ENCODE results near the gene SLC44A4. TPM values are rescaled to one million over a fixed set of nuclear protein-coding genes. Genes with fewer than 3 reads are reported as not detected.
A peak's percentile ranks its signal among the peaks of the same experiment; 100 is the strongest.

SLC44A4 gene
- total RNA-seq, 2 donors from 2014 or later = 7.3 to 19.2 TPM

GRCh38 chr6:31834367-31835250 lies 44.2 kb downstream of the SLC44A4 start:
- H3K36me3 ChIP-seq (replicated peaks in 1 of 2; ENCODE audit: insufficient read depth in 1 of 2, low read depth in 2 of 2) = peaks cover 5 to 10% of the 10 kb centered on the region in 2 donors
- TF ChIP-seq CTCF (IDR thresholded peaks at IDR 0.05) (peak in 2 of 7 experiments; percentile 4 to 11), POLR2A (IDR thresholded peaks at IDR 0.05) (peak; percentile 14 to 89 (median 87))
- H3K4me3 ChIP-seq = peak overlapping the region; percentile 90 to 97
- ATAC-seq (peak; percentile 89), DNase-seq (peak; percentile 84 to 92 (median 88))
- H3K4me1 ChIP-seq = peaks cover 61% of the 10 kb centered on the region
- intact Hi-C loops (cut with DNase I) = no loop called here
- no peaks in the 10 kb centered on the region for H3K27me3 ChIP-seq
- 0% methylated on average over 36 to 59 of the region's 59 CpGs for WGBS, 2 donors
- peak overlapping the region; percentile 80 to 95 (median 89) for H3K27ac ChIP-seq
- no peaks in the 10 kb centered on the region for H3K9me3 ChIP-seq

- Histone ChIP-seq H3K27me3 (no peaks in the 10 kb centered on the region), H3K4me1 (peaks cover 37% of the 10 kb centered on the region), H3K4me3 (no peak overlapping the region), H3K36me3 (replicated peaks in 1 of 2; ENCODE audit: insufficient read depth in 1 of 2, low read depth in 2 of 2) (no peaks in the 10 kb centered on the region), H3K27ac (peak overlapping the region in 2 of 4 donors; percentile 73 to 83), H3K9me3 (no peaks in the 10 kb centered on the region)
- TF ChIP-seq POLR2A (IDR thresholded peaks at IDR 0.05) (no peak), CTCF (IDR thresholded peaks at IDR 0.05) (no peak)
- WGBS, 2 donors = 69 to 73% methylated on average over 15 of the region's 15 CpGs
- ATAC-seq (no peak), DNase-seq (peak in 1 of 4 donors; percentile 23)
- intact Hi-C loops (cut with DNase I) = no loop called here
Measured at GRCh38 chr6:31831350-31832215, 47.2 kb downstream of the SLC44A4 start.

GRCh38 chr6:31830886-31831335 lies 47.9 kb downstream of the SLC44A4 start:
- DNase-seq (no peak), ATAC-seq (no peak)
- peak overlapping the region in 3 of 4 donors; percentile 63 to 83 (median 73) for H3K27ac ChIP-seq
- no peaks in the 10 kb centered on the region for H3K27me3 ChIP-seq
- H3K4me1 ChIP-seq = peaks cover 37% of the 10 kb centered on the region
- TF ChIP-seq CTCF (IDR thresholded peaks at IDR 0.05) (no peak), POLR2A (IDR thresholded peaks at IDR 0.05) (no peak)
- WGBS, 2 donors = 31 to 32% methylated on average over 6 of the region's 6 CpGs
- intact Hi-C loops (cut with DNase I) = no loop called here
- H3K36me3 ChIP-seq (replicated peaks in 1 of 2; ENCODE audit: insufficient read depth in 1 of 2, low read depth in 2 of 2) = no peaks in the 10 kb centered on the region
- H3K9me3 ChIP-seq = no peaks in the 10 kb centered on the region
- peak overlapping the region in 1 of 2 donors; percentile 56 for H3K4me3 ChIP-seq

GRCh38 chr6:31829633-31830283 lies 49.0 kb downstream of the SLC44A4 start:
- TF ChIP-seq CTCF (IDR thresholded peaks at IDR 0.05) = peak in 6 of 7 experiments; percentile 15 to 84 (median 50)
- no peak for TF ChIP-seq POLR2A (IDR thresholded peaks at IDR 0.05)
- ATAC-seq (no peak), DNase-seq (peak in 2 of 4 donors; percentile 19 to 42)
- Histone ChIP-seq H3K27me3 (no peaks in the 10 kb centered on the region), H3K4me3 (peak overlapping the region in 1 of 2 donors; percentile 56), H3K36me3 (replicated peaks in 1 of 2; ENCODE audit: insufficient read depth in 1 of 2, low read depth in 2 of 2) (no peaks in the 10 kb centered on the region), H3K9me3 (no peaks in the 10 kb centered on the region), H3K4me1 (peaks cover 44% of the 10 kb centered on the region), H3K27ac (peak overlapping the region in 3 of 4 donors; percentile 63 to 83 (median 73))
- WGBS, 2 donors = 0 to 1% methylated on average over 13 to 15 of the region's 15 CpGs
- intact Hi-C loops (cut with DNase I) = no loop called here
